ENCODE measurements around the gene SLC4A5.

The SLC4A5 gene

GRCh38 chr2:74292751-74293150, 50.5 kb downstream of the SLC4A5 start:
- Histone ChIP-seq H3K9me3 (no peaks in the 10 kb centered on the region), H3K36me3 (replicated peaks) (no peaks in the 10 kb centered on the region), H3K27me3 (ENCODE audit: low read depth) (no peaks in the 10 kb centered on the region), H3K4me3 (no peak overlapping the region), H3K4me1 (peaks cover 32% of the 10 kb centered on the region)
- in situ Hi-C loops (cut with MboI; ENCODE audit: low sequenced_read_pairs): no loop called here
- DNase-seq (ENCODE audit: low spot score in 2 of 2): no peak

- DNase-seq (ENCODE audit: low spot score in 2 of 2): no peak
- H3K9me3 ChIP-seq: no peaks in the 10 kb centered on the region
- no peak overlapping the region for H3K4me3 ChIP-seq
- peaks cover 28% of the 10 kb centered on the region for H3K4me1 ChIP-seq
- H3K27me3 ChIP-seq (ENCODE audit: low read depth): no peaks in the 10 kb centered on the region
- in situ Hi-C loops (cut with MboI; ENCODE audit: low sequenced_read_pairs): no loop called here
- H3K36me3 ChIP-seq (replicated peaks): no peaks in the 10 kb centered on the region
Measured at GRCh38 chr2:74291886-74292621, 51.2 kb downstream of the SLC4A5 start.

- in situ Hi-C loops (cut with MboI; ENCODE audit: low sequenced_read_pairs): no loop called here
- no peak for DNase-seq (ENCODE audit: low spot score in 2 of 2)
- H3K27me3 ChIP-seq (ENCODE audit: low read depth): no peaks in the 10 kb centered on the region
- H3K36me3 ChIP-seq (replicated peaks): no peaks in the 10 kb centered on the region
- H3K4me3 ChIP-seq: no peak overlapping the region
- peaks cover 25% of the 10 kb centered on the region for H3K4me1 ChIP-seq
- no peaks in the 10 kb centered on the region for H3K9me3 ChIP-seq
Measured at GRCh38 chr2:74291218-74291544, 52.0 kb downstream of the SLC4A5 start.

- H3K4me1 ChIP-seq: peaks cover 25% of the 10 kb centered on the region
- no peaks in the 10 kb centered on the region for H3K36me3 ChIP-seq (replicated peaks)
- no peak for DNase-seq (ENCODE audit: low spot score in 2 of 2)
- H3K9me3 ChIP-seq: no peaks in the 10 kb centered on the region
- no peak overlapping the region for H3K4me3 ChIP-seq
- in situ Hi-C loops (cut with MboI; ENCODE audit: low sequenced_read_pairs): no loop called here
- no peaks in the 10 kb centered on the region for H3K27me3 ChIP-seq (ENCODE audit: low read depth)
Measured at GRCh38 chr2:74290466-74291217, 52.6 kb downstream of the SLC4A5 start.

GRCh38 chr2:74290066-74290465, 53.1 kb downstream of the SLC4A5 start:
- no peak for DNase-seq (ENCODE audit: low spot score in 2 of 2)
- Histone ChIP-seq H3K36me3 (replicated peaks) (no peaks in the 10 kb centered on the region), H3K4me3 (no peak overlapping the region), H3K27me3 (ENCODE audit: low read depth) (no peaks in the 10 kb centered on the region), H3K4me1 (peaks cover 25% of the 10 kb centered on the region), H3K9me3 (no peaks in the 10 kb centered on the region)
- in situ Hi-C loops (cut with MboI; ENCODE audit: low sequenced_read_pairs): no loop called here

GRCh38 chr2:74286725-74287124, 56.5 kb downstream of the SLC4A5 start:
- Histone ChIP-seq H3K4me3 (no peak overlapping the region), H3K27me3 (ENCODE audit: low read depth) (no peaks in the 10 kb centered on the region), H3K4me1 (peaks cover 19% of the 10 kb centered on the region), H3K9me3 (no peaks in the 10 kb centered on the region), H3K36me3 (replicated peaks) (no peaks in the 10 kb centered on the region)
- no peak for DNase-seq (ENCODE audit: low spot score in 2 of 2)
- in situ Hi-C loops (cut with MboI; ENCODE audit: low sequenced_read_pairs): no loop called here

GRCh38 chr2:74281141-74281975, 61.9 kb downstream of the SLC4A5 start:
- in situ Hi-C loops (cut with MboI; ENCODE audit: low sequenced_read_pairs): no loop called here
- no peaks in the 10 kb centered on the region for H3K36me3 ChIP-seq (replicated peaks)
- no peaks in the 10 kb centered on the region for H3K27me3 ChIP-seq (ENCODE audit: low read depth)

GRCh38 chr2:74278694-74279093, 64.5 kb downstream of the SLC4A5 start:
- Histone ChIP-seq H3K9me3 (no peaks in the 10 kb centered on the region), H3K4me3 (no peak overlapping the region), H3K4me1 (peaks cover 19% of the 10 kb centered on the region), H3K27me3 (ENCODE audit: low read depth) (no peaks in the 10 kb centered on the region), H3K36me3 (replicated peaks) (no peaks in the 10 kb centered on the region)
- in situ Hi-C loops (cut with MboI; ENCODE audit: low sequenced_read_pairs): no loop called here
- no peak for DNase-seq (ENCODE audit: low spot score in 2 of 2)

More at GRCh38 chr2:74281141-74281975, 61.9 kb downstream of the SLC4A5 start:
- H3K4me3 ChIP-seq: no peak overlapping the region
- no peaks in the 10 kb centered on the region for H3K9me3 ChIP-seq
- peak; percentile 57 to 85 for DNase-seq (ENCODE audit: low spot score in 2 of 2)
- H3K4me1 ChIP-seq: peaks cover 19% of the 10 kb centered on the region

- Histone ChIP-seq H3K27me3 (ENCODE audit: low read depth) (no peaks in the 10 kb centered on the region), H3K36me3 (replicated peaks) (no peaks in the 10 kb centered on the region), H3K4me3 (no peak overlapping the region), H3K9me3 (no peaks in the 10 kb centered on the region), H3K4me1 (peaks cover 19% of the 10 kb centered on the region)
- in situ Hi-C loops (cut with MboI; ENCODE audit: low sequenced_read_pairs): no loop called here
- no peak for DNase-seq (ENCODE audit: low spot score in 2 of 2)
Measured at GRCh38 chr2:74278176-74278575, 65.0 kb downstream of the SLC4A5 start.

GRCh38 chr2:74275228-74275627, 68.0 kb downstream of the SLC4A5 start:
- H3K27me3 ChIP-seq (ENCODE audit: low read depth): no peaks in the 10 kb centered on the region
- in situ Hi-C loops (cut with MboI; ENCODE audit: low sequenced_read_pairs): no loop called here
- H3K4me1 ChIP-seq: no peaks in the 10 kb centered on the region
- no peaks in the 10 kb centered on the region for H3K36me3 ChIP-seq (replicated peaks)
- DNase-seq (ENCODE audit: low spot score in 2 of 2): no peak
- no peak overlapping the region for H3K4me3 ChIP-seq
- no peaks in the 10 kb centered on the region for H3K9me3 ChIP-seq

GRCh38 chr2:74269667-74270066, 73.5 kb downstream of the SLC4A5 start:
- Histone ChIP-seq H3K36me3 (replicated peaks) (no peaks in the 10 kb centered on the region), H3K4me3 (no peak overlapping the region), H3K27me3 (ENCODE audit: low read depth) (no peaks in the 10 kb centered on the region), H3K9me3 (no peaks in the 10 kb centered on the region), H3K4me1 (peaks cover 2% of the 10 kb centered on the region; the same call in 1 of the 2 replicates)
- in situ Hi-C loops (cut with MboI; ENCODE audit: low sequenced_read_pairs): no loop called here
- no peak for DNase-seq (ENCODE audit: low spot score in 2 of 2)

- in situ Hi-C loops (cut with MboI; ENCODE audit: low sequenced_read_pairs): no loop called here
Measured at GRCh38 chr2:74267068-74267467, 76.1 kb downstream of the SLC4A5 start.

GRCh38 chr2:74264281-74264680, 78.9 kb downstream of the SLC4A5 start:
- Histone ChIP-seq H3K36me3 (replicated peaks) (no peaks in the 10 kb centered on the region), H3K4me1 (peaks cover 2% of the 10 kb centered on the region; the same call in 1 of the 2 replicates), H3K4me3 (no peak overlapping the region)

More at GRCh38 chr2:74267068-74267467, 76.1 kb downstream of the SLC4A5 start:
- peak; percentile 56 to 66 for DNase-seq (ENCODE audit: low spot score in 2 of 2)
- Histone ChIP-seq H3K4me3 (no peak overlapping the region), H3K9me3 (no peaks in the 10 kb centered on the region), H3K4me1 (peaks cover 2% of the 10 kb centered on the region; the same call in 1 of the 2 replicates), H3K27me3 (ENCODE audit: low read depth) (no peaks in the 10 kb centered on the region), H3K36me3 (replicated peaks) (no peaks in the 10 kb centered on the region)

GRCh38 chr2:74262681-74263080, 80.5 kb downstream of the SLC4A5 start:
- no peaks in the 10 kb centered on the region for H3K27me3 ChIP-seq (ENCODE audit: low read depth)
- no peak overlapping the region for H3K4me3 ChIP-seq
- in situ Hi-C loops (cut with MboI; ENCODE audit: low sequenced_read_pairs): no loop called here
- no peaks in the 10 kb centered on the region for H3K36me3 ChIP-seq (replicated peaks)
- no peaks in the 10 kb centered on the region for H3K9me3 ChIP-seq
- no peak for DNase-seq (ENCODE audit: low spot score in 2 of 2)
- H3K4me1 ChIP-seq: peaks cover 2% of the 10 kb centered on the region; the same call in 1 of the 2 replicates

More at GRCh38 chr2:74264281-74264680, 78.9 kb downstream of the SLC4A5 start:
- in situ Hi-C loops (cut with MboI; ENCODE audit: low sequenced_read_pairs): no loop called here
- DNase-seq (ENCODE audit: low spot score in 2 of 2): no peak
- Histone ChIP-seq H3K27me3 (ENCODE audit: low read depth) (no peaks in the 10 kb centered on the region), H3K9me3 (no peaks in the 10 kb centered on the region)

Measured in HAP-1 (cell line).